Thoracic aorta (tissue), 2 donors: Measurements from ENCODE around the gene ZNF580. TPM values are rescaled to one million over a fixed set of nuclear protein-coding genes. Genes with fewer than 3 reads are reported as not detected.
A peak's percentile ranks its signal among the peaks of the same experiment; 100 is the strongest.

Experiments used
- ATAC-seq: fragments of 150-250 bp; one replicate; pipeline ENCODE4 v1.8.0; 2017; ENCODE audit warnings: low read depth; ENCODE audit not compliant: insufficient number of reproducible peaks, low FRiP score
- DNase-seq: peaks from one replicate; pipeline ENCODE4 v3.0.0-alpha.2; 2020; ENCODE audit warnings: low spot score
- H3K27ac ChIP-seq, 2 donors: fragments of 200-600 bp; sonication (generic); 1 replicate in 1 of 2; 2 replicates in 1 of 2; pipeline ENCODE4 v1.5.1; 2016; ENCODE audit warnings: mild to moderate bottlenecking in 2 of 2, moderate library complexity in 2 of 2
- H3K27me3 ChIP-seq: fragments of 200-600 bp; sonication (generic); replicated peaks from 2 replicates; pipeline ENCODE4 v1.6.0; 2016; ENCODE audit warnings: mild to moderate bottlenecking; ENCODE audit not compliant: insufficient read depth
- H3K36me3 ChIP-seq: fragments of 200-600 bp; sonication (generic); one replicate; pipeline ENCODE4 v1.5.1; 2016
- H3K4me1 ChIP-seq, 2 donors: fragments of 200-600 bp; sonication (generic); 1 replicate in 1 of 2; 2 replicates in 1 of 2; pipeline versions ENCODE4 v1.5.1 to v1.6.0; 2016; ENCODE audit warnings: low read depth in 2 of 2, mild to moderate bottlenecking in 1 of 2; ENCODE audit not compliant: control insufficient read depth in 1 of 2
- H3K4me3 ChIP-seq: fragments of 200-600 bp; sonication (generic); 2 replicates; pipeline ENCODE4 v1.5.1; 2016; ENCODE audit warnings: mild to moderate bottlenecking
- H3K9me3 ChIP-seq: fragments of 200-600 bp; sonication (generic); 2 replicates; pipeline ENCODE4 v1.5.1; 2016
- total RNA-seq, 2 donors: library from RNA; depleted of rRNA; stranded (reverse); fragments of >200 nt; gene quantifications; one replicate each; pipeline versions ENCODE4 v1.1.0 to v1.2.3, GENCODE V29; 2016
- TF ChIP-seq, protein P1 (sequence below): fragments of 200-600 bp; sonication (generic); IDR thresholded peaks from one replicate; pipeline ENCODE4 v1.5.1; 2019; ENCODE audit warnings: antibody characterized with exemption

The ZNF580 gene
- total RNA-seq, 2 donors from 2014 or later: 46.0 to 65.5 TPM

DNA sequence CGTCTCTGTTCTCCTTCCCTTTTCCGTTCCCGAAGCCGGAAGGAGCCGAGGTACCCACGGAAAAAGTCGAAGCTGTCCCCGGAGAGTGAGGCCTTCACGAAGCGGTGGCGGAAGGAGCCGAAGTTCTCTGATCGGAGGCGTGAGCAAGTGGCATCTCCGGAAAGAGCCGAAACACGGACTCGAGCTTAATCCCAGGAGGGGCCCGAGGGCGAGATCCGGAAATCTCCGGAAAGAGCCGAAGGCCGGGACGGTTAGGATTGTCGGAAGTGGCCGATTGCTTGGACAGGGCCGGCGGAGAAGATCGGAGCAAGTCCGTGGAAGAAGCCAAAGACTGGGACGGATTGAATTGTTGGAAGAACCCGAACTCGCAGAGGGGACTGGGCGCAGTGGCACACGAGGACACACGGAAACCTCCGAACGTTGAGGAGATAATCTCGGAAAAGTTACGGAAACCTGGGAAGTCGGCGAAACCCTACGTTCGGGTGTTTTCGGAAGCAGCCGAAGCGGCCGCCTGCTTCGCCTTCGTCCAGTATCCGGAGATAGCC, 13.6 kb downstream of the ZNF580 start:
- peak; percentile 97 for DNase-seq
- H3K27me3 ChIP-seq: no peaks in the 10 kb centered on the region
- no peaks in the 10 kb centered on the region for H3K9me3 ChIP-seq
- peaks cover 37 to 46% of the 10 kb centered on the region in 2 donors for H3K4me1 ChIP-seq
- peak overlapping the region; percentile 100 for H3K4me3 ChIP-seq
- peak overlapping the region; percentile 91 to 98 for H3K27ac ChIP-seq
- peak; percentile 90 for ATAC-seq
- peaks cover 4% of the 10 kb centered on the region for H3K36me3 ChIP-seq
- TF ChIP-seq, protein P1, sequence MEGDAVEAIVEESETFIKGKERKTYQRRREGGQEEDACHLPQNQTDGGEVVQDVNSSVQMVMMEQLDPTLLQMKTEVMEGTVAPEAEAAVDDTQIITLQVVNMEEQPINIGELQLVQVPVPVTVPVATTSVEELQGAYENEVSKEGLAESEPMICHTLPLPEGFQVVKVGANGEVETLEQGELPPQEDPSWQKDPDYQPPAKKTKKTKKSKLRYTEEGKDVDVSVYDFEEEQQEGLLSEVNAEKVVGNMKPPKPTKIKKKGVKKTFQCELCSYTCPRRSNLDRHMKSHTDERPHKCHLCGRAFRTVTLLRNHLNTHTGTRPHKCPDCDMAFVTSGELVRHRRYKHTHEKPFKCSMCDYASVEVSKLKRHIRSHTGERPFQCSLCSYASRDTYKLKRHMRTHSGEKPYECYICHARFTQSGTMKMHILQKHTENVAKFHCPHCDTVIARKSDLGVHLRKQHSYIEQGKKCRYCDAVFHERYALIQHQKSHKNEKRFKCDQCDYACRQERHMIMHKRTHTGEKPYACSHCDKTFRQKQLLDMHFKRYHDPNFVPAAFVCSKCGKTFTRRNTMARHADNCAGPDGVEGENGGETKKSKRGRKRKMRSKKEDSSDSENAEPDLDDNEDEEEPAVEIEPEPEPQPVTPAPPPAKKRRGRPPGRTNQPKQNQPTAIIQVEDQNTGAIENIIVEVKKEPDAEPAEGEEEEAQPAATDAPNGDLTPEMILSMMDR: no peak

DNA sequence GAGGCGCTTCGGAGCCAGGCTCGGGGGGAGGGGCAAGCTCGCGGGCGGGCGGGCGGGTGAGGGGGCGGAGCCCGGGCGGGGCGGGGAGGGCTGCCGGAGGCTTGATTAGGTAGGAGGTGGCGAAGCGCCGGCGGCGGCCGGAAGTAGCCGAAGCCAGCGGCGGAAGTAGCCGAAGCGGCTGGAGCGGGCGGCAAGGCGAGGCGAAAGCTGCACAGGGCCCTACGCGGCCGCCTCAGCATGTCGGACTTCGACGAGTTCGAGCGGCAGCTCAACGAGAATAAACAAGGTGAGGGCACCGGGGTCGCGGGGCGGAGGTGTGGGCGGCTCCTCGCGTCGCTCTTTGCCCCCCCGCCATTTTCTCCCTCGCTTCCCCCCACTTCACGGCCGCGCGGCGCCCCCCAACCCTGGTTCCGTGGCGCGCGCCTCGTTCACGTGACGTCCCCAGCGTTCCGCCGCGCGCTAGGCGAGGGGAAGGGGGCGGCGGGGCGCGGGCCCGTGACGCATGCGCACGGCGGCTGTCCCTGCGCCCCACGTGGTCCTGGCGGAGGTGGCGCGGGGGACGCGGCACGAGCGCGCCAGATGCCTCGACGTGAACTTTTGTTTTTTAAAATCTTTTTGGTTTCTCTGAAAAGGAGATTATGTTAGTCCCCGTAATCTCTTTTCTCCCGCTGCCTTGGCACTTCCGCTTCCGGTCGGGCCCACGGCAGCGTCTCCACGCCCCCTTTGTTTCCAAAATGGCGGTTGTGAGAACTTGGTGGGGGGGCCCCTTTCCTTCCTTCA, 14.3 kb downstream of the ZNF580 start, which contains the start of gene U2AF2:
TSS of gene U2AF2 (plus strand) at position 168 of the 780 bp plus-strand sequence. CDS start at position 238, 70 bp downstream.
- Histone ChIP-seq H3K4me3 (peak within 1 kb of the TSS; percentile 100), H3K36me3 (peaks cover 11% of the 10 kb centered on the region), H3K9me3 (no peaks in the 10 kb centered on the region), H3K27ac (peak within 1 kb of the TSS; percentile 91 to 98), H3K4me1 (peaks cover 37 to 46% of the 10 kb centered on the region in 2 donors), H3K27me3 (no peaks in the 10 kb centered on the region)
- ATAC-seq (peak; percentile 30), DNase-seq (peak; percentile 79)
- TF ChIP-seq, protein P1: no peak

DNA sequence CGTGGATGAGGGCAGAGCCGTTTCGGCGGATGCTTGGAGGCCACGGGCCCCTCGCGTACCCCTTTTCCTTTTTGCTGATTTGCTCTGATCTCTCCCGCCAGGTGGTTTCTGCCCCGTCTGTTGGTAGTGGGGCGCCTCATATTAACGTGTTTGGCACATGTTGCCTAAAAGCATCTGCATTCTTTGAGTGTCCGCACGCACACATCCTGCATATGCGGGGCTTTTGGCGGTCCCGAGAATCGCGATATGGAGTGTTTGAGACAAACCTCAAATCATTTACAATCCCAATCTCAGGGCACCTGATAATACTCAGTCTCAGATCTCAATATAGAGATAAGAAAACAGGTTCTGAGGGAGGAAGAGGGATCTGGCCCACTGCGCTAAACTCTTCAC, 14.8 kb downstream of the ZNF580 start:
- Histone ChIP-seq H3K27ac (peak overlapping the region; percentile 91 to 98), H3K4me3 (peak overlapping the region; percentile 100), H3K27me3 (no peaks in the 10 kb centered on the region), H3K4me1 (peaks cover 37 to 46% of the 10 kb centered on the region in 2 donors), H3K36me3 (peaks cover 17% of the 10 kb centered on the region), H3K9me3 (no peaks in the 10 kb centered on the region)
- TF ChIP-seq, protein P1: no peak
- DNase-seq (no peak), ATAC-seq (no peak)

DNA sequence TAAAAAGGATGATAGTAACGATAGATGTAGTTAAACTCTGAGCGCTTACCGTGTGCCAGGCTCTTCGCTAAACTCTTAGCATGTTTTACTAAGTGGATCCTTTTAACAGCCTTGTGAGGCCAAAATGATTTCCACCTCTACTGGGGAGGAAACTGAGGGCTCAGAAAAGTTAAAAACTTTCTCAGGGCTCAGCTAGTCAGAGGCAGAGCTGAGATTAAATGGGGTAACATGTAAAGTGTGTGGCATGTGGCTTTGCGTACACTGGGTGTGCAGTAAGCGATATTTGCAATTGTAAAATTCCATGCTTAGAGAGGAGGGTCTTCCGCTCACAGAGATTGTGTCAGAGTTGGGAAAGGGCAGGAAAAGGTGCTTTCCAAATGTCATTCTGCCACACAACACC, 15.8 kb downstream of the ZNF580 start:
- no peaks in the 10 kb centered on the region for H3K9me3 ChIP-seq

More for the DNA sequence above, 15.8 kb downstream of the ZNF580 start:
- Histone ChIP-seq H3K4me1 (peaks cover 37 to 46% of the 10 kb centered on the region in 2 donors), H3K4me3 (peak overlapping the region; percentile 100), H3K27ac (no peak overlapping the region), H3K27me3 (no peaks in the 10 kb centered on the region), H3K36me3 (peaks cover 24% of the 10 kb centered on the region)
- TF ChIP-seq, protein P1: no peak
- ATAC-seq: no peak
- no peak for DNase-seq
